Measurements from ENCODE around the gene KRT8. TPM values are rescaled to one million over a fixed set of nuclear protein-coding genes. Genes with fewer than 3 reads are reported as not detected.

The KRT8 gene
- 61.1 and 107 TPM in 2 replicates for total RNA-seq

GRCh38 chr12:52904509-52905300 is at the start of gene KRT8:
TSS of gene KRT8 (minus strand) at chr12:52905076. CDS start at chr12:52904981, 95 bp downstream.

GRCh38 chr12:52848661-52849255 is 56.1 kb downstream of the KRT8 start, which contains the start of gene KRT78:
TSS of gene KRT78 (minus strand) at chr12:52848994. CDS start at chr12:52848930, 64 bp downstream.

Other genes starting within 250 kb of the KRT8 start
- 2.3 TPM in 1 of 2 replicates, not detected in the other for gene KRT1, start 224.7 kb downstream of the KRT8 start, total RNA-seq
- gene KRT77, start 201.6 kb downstream of the KRT8 start, total RNA-seq: not detected in 2 replicates
- gene KRT76, start 127.7 kb downstream of the KRT8 start, total RNA-seq: not detected in 2 replicates
- not detected in 2 replicates for gene KRT3, start 109.0 kb downstream of the KRT8 start, total RNA-seq
- not detected in 2 replicates for gene KRT4, start 91.0 kb downstream of the KRT8 start, total RNA-seq
- not detected in 2 replicates for gene KRT79, start 70.8 kb downstream of the KRT8 start, total RNA-seq
- gene KRT78, start 56.1 kb downstream of the KRT8 start, total RNA-seq: 0.04 and 0.16 TPM in 2 replicates
- gene KRT18, start 44.0 kb upstream of the KRT8 start, total RNA-seq: 427 and 525 TPM in 2 replicates
- gene EIF4B, start 101.4 kb upstream of the KRT8 start, total RNA-seq: 424 and 580 TPM in 2 replicates
- 3.0 and 3.9 TPM in 2 replicates for gene TNS2, start 145.0 kb upstream of the KRT8 start, total RNA-seq
- gene SPRYD3, start 174.3 kb upstream of the KRT8 start, total RNA-seq: 40.6 and 40.7 TPM in 2 replicates
- gene IGFBP6, start 192.6 kb upstream of the KRT8 start, total RNA-seq: 93.5 and 128 TPM in 2 replicates
- not detected in 2 replicates for gene SOAT2, start 198.4 kb upstream of the KRT8 start, total RNA-seq

Data from hair follicular keratinocyte (primary cell).